HG02798 (cell line): Measurements from ENCODE around the gene DLGAP1.

Experiments used
- ATAC-seq: cut with Tn5 transposase; IDR thresholded peaks from one replicate; pipeline ENCODE4 v1.9.1; 2021; ENCODE audit warnings: mild to moderate bottlenecking; ENCODE audit not compliant: unreplicated experiment, poor library complexity

DLGAP1 gene

GRCh38 chr18:3879114-3879835, 575.8 kb downstream of the DLGAP1 start:
- no peak for ATAC-seq

- no peak for ATAC-seq
Observed at GRCh38 chr18:3878401-3878800, 576.7 kb downstream of the DLGAP1 start.

- no peak for ATAC-seq
Observed at GRCh38 chr18:3877678-3878077, 577.4 kb downstream of the DLGAP1 start.

GRCh38 chr18:3875961-3876360, 579.1 kb downstream of the DLGAP1 start:
- no peak for ATAC-seq

- no peak for ATAC-seq
Observed at GRCh38 chr18:3875376-3875775, 579.7 kb downstream of the DLGAP1 start.

- no peak for ATAC-seq
Observed at GRCh38 chr18:3874581-3874980, 580.5 kb downstream of the DLGAP1 start.

GRCh38 chr18:3874125-3874524, 581.0 kb downstream of the DLGAP1 start:
- ATAC-seq: no peak

- ATAC-seq: no peak
Observed at GRCh38 chr18:3873698-3874097, 581.4 kb downstream of the DLGAP1 start.

- no peak for ATAC-seq
Observed at GRCh38 chr18:3873211-3873610, 581.9 kb downstream of the DLGAP1 start.

GRCh38 chr18:3872641-3873040, 582.5 kb downstream of the DLGAP1 start:
- ATAC-seq: no peak

- ATAC-seq: no peak
Observed at GRCh38 chr18:3871687-3872086, 583.4 kb downstream of the DLGAP1 start.

- ATAC-seq: no peak
Observed at GRCh38 chr18:3870914-3871313, 584.2 kb downstream of the DLGAP1 start.

- no peak for ATAC-seq
Observed at GRCh38 chr18:3869848-3870247, 585.3 kb downstream of the DLGAP1 start.

- no peak for ATAC-seq
Observed at GRCh38 chr18:3867864-3868311, 587.2 kb downstream of the DLGAP1 start.

- ATAC-seq: no peak
Observed at GRCh38 chr18:3867236-3867635, 587.9 kb downstream of the DLGAP1 start.

- no peak for ATAC-seq
Observed at GRCh38 chr18:3864669-3865298, 590.3 kb downstream of the DLGAP1 start.

- ATAC-seq: no peak
Observed at GRCh38 chr18:3863593-3863992, 591.5 kb downstream of the DLGAP1 start.

- no peak for ATAC-seq
Observed at GRCh38 chr18:3863006-3863405, 592.1 kb downstream of the DLGAP1 start.

- no peak for ATAC-seq
Observed at GRCh38 chr18:3861495-3861894, 593.6 kb downstream of the DLGAP1 start.

- ATAC-seq: no peak
Observed at GRCh38 chr18:3857544-3857943, 597.6 kb downstream of the DLGAP1 start.

- ATAC-seq: no peak
Observed at GRCh38 chr18:3855966-3856365, 599.1 kb downstream of the DLGAP1 start.

GRCh38 chr18:3852321-3852720, 602.8 kb downstream of the DLGAP1 start:
- no peak for ATAC-seq
